ENCODE data around the gene PTGER4.

GRCh38 chr5:40669606-40670390 lies 9.9 kb upstream of the PTGER4 start:
- TF ChIP-seq CTCF (IDR thresholded peaks at IDR 0.05) = no peak
- TF ChIP-seq ZNF423 (CRISPR knock-in tag; IDR thresholded peaks at IDR 0.05) = no peak
- no peak for TF ChIP-seq TCF7 (CRISPR knock-in tag; IDR thresholded peaks at IDR 0.05; ENCODE audit: low read depth)
- no peak for TF ChIP-seq NR3C1 (CRISPR knock-in tag; conservative IDR thresholded peaks at IDR 0.05; ENCODE audit: low read depth)
- TF ChIP-seq CBFB (CRISPR knock-in tag; IDR thresholded peaks at IDR 0.05; ENCODE audit: low read depth) = no peak
